ELF-1 (cell line): ENCODE measurements around the gene RNF13.
A peak's percentile ranks its signal among the peaks of the same experiment; 100 is the strongest.
"Not testable (repeated sequence)": the region's sequence is repeated elsewhere in the genome, so short reads cannot be mapped to it uniquely, and the experiment has no call there.

ENCODE experiments used
- DNase-seq: peaks from one replicate; pipeline ENCODE4 v3.0.0-alpha.2; 2016; ENCODE audit warnings: low read depth, low spot score

The RNF13 gene

GRCh38 chr3:149839469-149839868, 26.5 kb downstream of the RNF13 start:
- DNase-seq: not testable (repeated sequence)

GRCh38 chr3:149839896-149840295, 26.9 kb downstream of the RNF13 start:
- DNase-seq: no peak

- DNase-seq: no peak
These were observed 30.5 kb downstream of the RNF13 start for GRCh38 chr3:149843502-149843901.

- no peak for DNase-seq
These were observed 31.1 kb downstream of the RNF13 start for GRCh38 chr3:149844091-149844490.

GRCh38 chr3:149845570-149846244, 32.7 kb downstream of the RNF13 start:
- no peak for DNase-seq

GRCh38 chr3:149848238-149848637, 35.2 kb downstream of the RNF13 start:
- no peak for DNase-seq

- no peak for DNase-seq
These were observed 35.7 kb downstream of the RNF13 start for GRCh38 chr3:149848688-149849087.

GRCh38 chr3:149850787-149851584, 38.0 kb downstream of the RNF13 start:
- DNase-seq: no peak

GRCh38 chr3:149858911-149859310, 45.9 kb downstream of the RNF13 start:
- no peak for DNase-seq

- DNase-seq: no peak
These were observed 47.9 kb downstream of the RNF13 start for GRCh38 chr3:149860881-149861280.

- DNase-seq: no peak
These were observed 54.5 kb downstream of the RNF13 start for GRCh38 chr3:149867563-149867962.

- no peak for DNase-seq
These were observed 58.8 kb downstream of the RNF13 start for GRCh38 chr3:149871855-149872254.

- DNase-seq: no peak
These were observed 59.6 kb downstream of the RNF13 start for GRCh38 chr3:149872589-149872988.

- DNase-seq: no peak
These were observed 64.7 kb downstream of the RNF13 start for GRCh38 chr3:149877668-149878067.

- peak; percentile 10 for DNase-seq
These were observed 66.9 kb downstream of the RNF13 start for GRCh38 chr3:149879872-149880271.

GRCh38 chr3:149881879-149882278, 68.9 kb downstream of the RNF13 start:
- DNase-seq: no peak

GRCh38 chr3:149883134-149883533, 70.1 kb downstream of the RNF13 start:
- no peak for DNase-seq

GRCh38 chr3:149883860-149884259, 70.8 kb downstream of the RNF13 start:
- DNase-seq: not testable (repeated sequence)

GRCh38 chr3:149884848-149885247, 71.8 kb downstream of the RNF13 start:
- not testable (repeated sequence) for DNase-seq

GRCh38 chr3:149886957-149887356, 73.9 kb downstream of the RNF13 start:
- no peak for DNase-seq

- DNase-seq: no peak
These were observed 78.6 kb downstream of the RNF13 start for GRCh38 chr3:149891621-149892020.

- no peak for DNase-seq
These were observed 79.4 kb downstream of the RNF13 start for GRCh38 chr3:149892371-149892770.

GRCh38 chr3:149894205-149894604, 81.2 kb downstream of the RNF13 start:
- DNase-seq: no peak
